ENCODE results near the gene TMOD2. TPM values are rescaled to one million over a fixed set of nuclear protein-coding genes. Genes with fewer than 3 reads are reported as not detected.

The TMOD2 gene
- total RNA-seq, 1 experiment from 2014 or later, result 4.3 TPM

DNA sequence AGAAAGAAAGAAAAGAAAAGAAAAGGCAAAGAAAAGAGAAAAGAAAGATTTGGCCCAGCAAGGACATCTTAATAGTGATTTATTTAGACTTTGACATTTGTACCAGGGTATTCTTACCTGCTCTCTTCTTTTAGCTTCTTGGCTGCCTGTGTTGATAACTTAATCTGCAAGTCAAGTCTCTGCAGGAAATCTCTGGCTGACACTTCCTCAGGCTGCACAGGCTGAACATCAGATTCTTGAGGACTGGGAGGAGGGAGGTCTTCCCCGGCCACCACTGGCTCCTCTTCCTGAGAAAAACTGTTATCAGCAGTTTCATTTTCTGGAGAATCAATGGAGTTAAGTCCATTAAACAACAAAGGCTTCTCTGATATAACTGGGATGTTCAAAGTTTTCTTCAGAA lies 26.7 kb upstream of the TMOD2 start:
- Histone ChIP-seq H3K4me3 (no peak overlapping the region), H3K36me3 (no peaks in the 10 kb centered on the region), H3K27ac (no peak overlapping the region), H3K4me1 (replicated peaks) (peaks cover 22% of the 10 kb centered on the region), H3K9me3 (replicated peaks) (no peaks in the 10 kb centered on the region), H3K27me3 (replicated peaks) (no peaks in the 10 kb centered on the region)
- no peak for DNase-seq (ENCODE audit: low read depth in 1 of 2, low spot score in 2 of 2)

DNA sequence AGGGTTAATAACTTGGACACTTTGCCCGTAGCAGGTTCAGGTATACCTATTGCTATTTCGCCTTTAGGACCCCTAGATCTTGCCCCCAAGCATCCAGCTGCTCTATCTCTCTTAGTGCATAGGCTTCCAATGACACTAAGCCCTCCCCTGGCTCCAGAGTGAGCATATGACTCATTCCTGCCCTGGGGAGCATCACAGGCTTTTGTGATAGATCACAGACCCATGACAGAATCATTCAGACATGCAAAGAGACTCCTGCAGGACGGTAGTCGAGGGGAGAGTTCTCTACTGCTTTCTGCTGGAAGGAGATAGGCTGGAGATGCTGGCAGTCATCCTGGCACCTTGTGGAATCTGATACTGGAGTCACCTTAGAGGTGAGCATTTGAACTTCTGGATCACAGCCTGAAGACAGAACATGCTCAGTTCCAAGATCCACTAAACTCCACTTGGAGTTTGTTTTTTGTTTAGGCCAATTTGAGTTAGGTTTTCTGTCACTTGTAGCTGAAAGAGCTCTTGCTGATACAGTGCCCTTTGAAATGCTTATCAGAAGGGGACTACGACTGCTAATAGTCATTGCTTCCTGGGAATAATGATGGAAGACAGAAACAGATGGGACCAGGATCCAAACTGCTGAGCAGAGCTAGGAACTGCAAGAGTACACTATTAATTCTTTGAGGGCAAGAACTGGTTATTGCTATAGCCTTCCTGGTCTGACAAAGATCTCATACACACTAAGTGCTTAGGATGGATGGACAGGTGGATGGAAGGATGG lies 24.9 kb upstream of the TMOD2 start:
- Histone ChIP-seq H3K36me3 (no peaks in the 10 kb centered on the region), H3K9me3 (replicated peaks) (no peaks in the 10 kb centered on the region), H3K4me1 (replicated peaks) (peaks cover 23% of the 10 kb centered on the region), H3K4me3 (no peak overlapping the region), H3K27me3 (replicated peaks) (no peaks in the 10 kb centered on the region), H3K27ac (no peak overlapping the region)
- DNase-seq (ENCODE audit: low read depth in 1 of 2, low spot score in 2 of 2), result peak; percentile 67 to 81

DNA sequence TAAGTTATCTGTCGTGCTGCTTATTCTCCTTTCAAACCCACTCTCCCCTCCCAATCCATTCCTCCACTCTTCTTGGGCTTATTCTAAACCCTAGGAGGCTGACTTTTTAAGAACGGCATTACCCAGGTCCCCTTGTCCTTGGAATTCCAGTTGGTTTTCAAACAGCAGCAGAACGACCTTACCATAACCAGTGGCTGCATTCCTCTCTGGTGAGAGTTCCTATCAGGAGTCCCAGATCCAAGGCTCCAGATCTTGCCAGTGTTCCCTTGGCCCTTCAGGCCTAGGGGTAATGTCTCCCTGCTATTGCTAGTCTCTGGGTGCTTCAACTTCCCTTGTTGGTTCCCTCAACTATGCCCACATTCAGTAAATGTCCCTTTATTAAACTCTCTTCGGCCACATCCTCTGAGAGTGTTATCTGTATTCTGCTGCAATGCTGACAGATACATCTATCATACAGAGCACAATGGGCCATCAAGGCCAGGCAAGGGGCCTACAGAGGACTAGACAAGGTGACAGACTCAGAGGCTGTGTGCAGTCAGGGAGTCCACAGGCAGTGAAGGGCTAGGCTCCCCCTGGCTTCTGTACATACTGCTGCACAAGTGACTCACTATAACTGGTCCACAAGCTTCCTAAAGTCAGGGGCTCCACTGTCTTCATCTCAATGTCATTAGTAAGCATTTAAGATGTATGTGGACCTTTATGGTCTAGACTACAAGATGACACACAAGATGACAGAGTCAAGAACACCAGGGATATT lies 24.1 kb upstream of the TMOD2 start:
- H3K4me1 ChIP-seq (replicated peaks), result peaks cover 28% of the 10 kb centered on the region
- no peaks in the 10 kb centered on the region for H3K9me3 ChIP-seq (replicated peaks)
- H3K4me3 ChIP-seq, result no peak overlapping the region
- DNase-seq (ENCODE audit: low read depth in 1 of 2, low spot score in 2 of 2), result no peak
- no peaks in the 10 kb centered on the region for H3K27me3 ChIP-seq (replicated peaks)
- no peaks in the 10 kb centered on the region for H3K36me3 ChIP-seq
- no peak overlapping the region; the same call in 1 of the 2 replicates for H3K27ac ChIP-seq

DNA sequence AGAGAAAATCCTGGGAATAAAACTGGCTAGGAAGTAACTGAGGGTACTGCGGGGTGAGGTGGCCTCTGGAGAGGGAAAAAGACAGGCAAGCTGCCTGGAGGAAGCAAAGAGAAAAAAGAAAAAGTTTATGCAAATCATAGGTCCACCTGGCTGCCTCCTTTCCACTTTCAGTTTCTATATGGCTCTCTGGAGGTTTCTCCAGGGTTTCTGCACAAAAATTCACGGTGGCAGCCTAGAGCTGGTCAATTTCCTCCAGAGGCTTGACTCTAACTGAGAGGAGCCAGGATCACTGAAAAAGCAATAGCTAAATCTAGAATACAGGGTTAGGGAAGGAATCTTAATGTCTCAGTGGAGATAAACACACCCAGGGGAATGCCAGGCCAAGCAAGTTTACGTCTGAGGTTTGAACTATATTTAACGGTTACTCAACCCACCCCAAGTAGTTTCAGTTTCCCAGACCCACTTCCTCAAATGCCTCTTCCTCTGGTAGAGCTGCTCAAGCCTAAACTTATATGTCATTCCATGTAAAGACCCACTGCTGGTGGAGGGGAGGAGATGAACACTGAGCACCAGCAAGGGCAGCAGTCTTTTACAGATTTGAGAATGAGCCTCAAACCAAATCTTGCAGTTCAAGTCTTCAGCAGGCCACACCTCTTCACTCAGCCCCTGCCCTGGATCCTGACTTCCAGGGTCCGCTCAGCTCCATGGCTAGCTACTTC lies 19.7 kb upstream of the TMOD2 start:
- no peaks in the 10 kb centered on the region for H3K36me3 ChIP-seq
- DNase-seq (ENCODE audit: low read depth in 1 of 2, low spot score in 2 of 2), result peak in 1 of 2 experiments; percentile 66
- 0 out of 2 replicates have a peak, but pooled peaks cover 3% of the 10 kb centered on the region for H3K27me3 ChIP-seq (replicated peaks)
- no peaks in the 10 kb centered on the region for H3K9me3 ChIP-seq (replicated peaks)
- H3K4me3 ChIP-seq, result peak overlapping the region; percentile 17
- peaks cover 23% of the 10 kb centered on the region for H3K4me1 ChIP-seq (replicated peaks)
- peak overlapping the region; percentile 56 for H3K27ac ChIP-seq

- Histone ChIP-seq H3K27ac (no peak overlapping the region), H3K4me1 (replicated peaks) (peaks cover 21% of the 10 kb centered on the region), H3K36me3 (peaks cover 4% of the 10 kb centered on the region; the same call in 1 of the 2 replicates), H3K4me3 (no peak overlapping the region), H3K27me3 (replicated peaks) (0 out of 2 replicates have a peak, but pooled peaks cover 3% of the 10 kb centered on the region), H3K9me3 (replicated peaks) (no peaks in the 10 kb centered on the region)
- no peak for DNase-seq (ENCODE audit: low read depth in 1 of 2, low spot score in 2 of 2)
These were observed 18.8 kb upstream of the TMOD2 start for GRCh38 chr15:51732646-51733045.

DNA sequence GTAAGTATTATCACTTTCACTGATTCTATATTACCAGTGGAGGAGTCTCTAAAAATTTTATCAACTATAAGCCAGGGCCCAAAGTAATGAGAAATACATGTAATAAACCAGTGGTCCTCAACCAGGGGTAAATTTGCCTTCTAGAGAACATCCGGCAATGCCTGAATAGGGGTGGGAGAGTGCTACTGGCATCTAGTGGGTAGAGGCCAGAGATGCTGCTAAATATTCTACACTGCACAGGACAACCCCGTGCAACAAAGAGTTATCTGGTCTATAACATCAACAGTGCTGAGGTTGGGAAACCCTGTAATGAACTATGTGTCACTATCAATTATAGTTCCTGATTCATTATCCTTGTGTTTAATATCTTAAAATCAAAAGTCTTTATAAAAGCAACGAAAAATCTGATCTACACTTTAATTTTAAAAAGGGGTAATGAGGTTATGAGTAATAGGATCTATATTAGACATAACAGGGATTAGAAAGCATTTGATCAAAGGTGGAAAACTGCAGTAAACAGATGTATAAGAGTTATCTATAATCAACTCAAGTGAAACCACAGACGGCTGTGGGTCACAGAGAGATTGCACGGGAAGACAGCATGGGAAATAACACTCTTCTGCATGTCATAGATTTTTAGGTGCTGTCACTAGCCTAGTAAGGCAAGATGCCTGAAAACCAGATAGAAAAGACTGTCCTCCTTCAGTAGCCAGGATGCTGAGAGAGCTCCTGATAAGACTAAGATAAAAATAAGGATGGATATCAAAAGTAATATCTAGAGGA lies 16.0 kb upstream of the TMOD2 start:
- H3K4me3 ChIP-seq, result no peak overlapping the region
- DNase-seq (ENCODE audit: low read depth in 1 of 2, low spot score in 2 of 2), result no peak
- peaks cover 4% of the 10 kb centered on the region; the same call in 1 of the 2 replicates for H3K36me3 ChIP-seq
- H3K4me1 ChIP-seq (replicated peaks), result peaks cover 25% of the 10 kb centered on the region
- H3K27ac ChIP-seq, result no peak overlapping the region
- 0 out of 2 replicates have a peak, but pooled peaks cover 3% of the 10 kb centered on the region for H3K27me3 ChIP-seq (replicated peaks)
- no peaks in the 10 kb centered on the region for H3K9me3 ChIP-seq (replicated peaks)

DNA sequence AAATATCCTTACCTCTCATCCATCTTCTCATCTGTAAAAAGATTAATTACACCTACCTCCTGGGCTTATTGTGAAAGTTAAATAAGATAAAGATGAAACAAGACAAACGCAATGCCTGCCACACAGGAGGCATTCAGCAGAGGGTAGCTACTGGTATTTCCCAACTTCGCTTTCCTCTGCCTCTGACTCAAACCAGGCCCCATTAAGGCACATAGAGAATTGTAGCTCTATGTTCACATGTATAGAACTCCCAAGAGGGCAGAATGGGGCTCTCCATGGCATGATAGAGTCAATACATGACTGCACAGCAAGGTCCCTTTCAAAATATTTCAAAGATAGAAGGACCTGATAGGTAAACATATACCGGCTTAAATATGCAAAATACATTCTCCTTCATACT lies 15.3 kb upstream of the TMOD2 start:
- no peak overlapping the region for H3K4me3 ChIP-seq
- DNase-seq (ENCODE audit: low read depth in 1 of 2, low spot score in 2 of 2), result no peak

DNA sequence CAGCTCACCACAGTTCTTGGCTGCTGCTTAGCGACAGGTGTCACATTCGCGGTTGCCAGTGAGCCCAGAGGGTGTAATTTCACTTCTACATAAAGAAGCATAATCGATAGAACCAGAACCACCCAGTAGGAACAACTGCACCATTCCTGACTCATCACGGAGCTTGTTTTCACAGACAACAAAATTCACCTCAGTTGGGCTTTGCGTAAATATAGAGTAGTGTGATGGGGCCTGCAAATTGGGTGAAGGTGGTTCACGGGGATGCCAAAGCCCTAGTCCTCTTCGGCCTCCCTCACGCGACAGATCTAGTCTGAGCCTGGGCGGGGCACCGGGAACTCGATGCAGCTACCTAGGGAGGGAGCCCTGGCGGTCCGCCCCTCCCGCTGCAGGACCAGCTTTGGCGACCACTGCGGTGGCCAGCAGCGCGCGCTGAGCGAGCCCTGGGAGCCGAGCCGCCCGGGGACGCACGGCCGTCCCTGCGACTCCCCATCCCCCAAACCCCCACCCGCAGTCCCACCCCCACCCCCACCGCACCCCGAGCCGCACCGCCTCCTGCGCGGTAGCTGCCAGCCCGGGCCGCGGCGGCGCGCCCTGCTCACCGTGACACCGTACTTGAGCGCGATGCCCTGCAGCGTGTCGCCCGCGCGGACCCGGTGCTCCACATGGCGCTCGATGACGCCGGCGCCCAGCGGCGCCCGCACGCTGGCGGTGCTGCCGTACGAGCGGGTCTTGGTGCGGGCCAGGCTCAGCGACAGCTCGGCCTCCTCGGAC lies 14.5 kb upstream of the TMOD2 start:
- DNase-seq (ENCODE audit: low read depth in 1 of 2, low spot score in 2 of 2), result peak; percentile 15 to 52
- Histone ChIP-seq H3K36me3 (peaks cover 4% of the 10 kb centered on the region; the same call in 1 of the 2 replicates), H3K27me3 (replicated peaks) (0 out of 2 replicates have a peak, but pooled peaks cover 3% of the 10 kb centered on the region), H3K9me3 (replicated peaks) (no peaks in the 10 kb centered on the region), H3K27ac (no peak overlapping the region), H3K4me3 (peak overlapping the region; percentile 83), H3K4me1 (replicated peaks) (peaks cover 16% of the 10 kb centered on the region)

More for the DNA sequence above, 15.3 kb upstream of the TMOD2 start:
- H3K9me3 ChIP-seq (replicated peaks), result no peaks in the 10 kb centered on the region
- H3K27ac ChIP-seq, result no peak overlapping the region
- H3K27me3 ChIP-seq (replicated peaks), result 0 out of 2 replicates have a peak, but pooled peaks cover 3% of the 10 kb centered on the region
- peaks cover 4% of the 10 kb centered on the region; the same call in 1 of the 2 replicates for H3K36me3 ChIP-seq
- H3K4me1 ChIP-seq (replicated peaks), result peaks cover 25% of the 10 kb centered on the region

DNA sequence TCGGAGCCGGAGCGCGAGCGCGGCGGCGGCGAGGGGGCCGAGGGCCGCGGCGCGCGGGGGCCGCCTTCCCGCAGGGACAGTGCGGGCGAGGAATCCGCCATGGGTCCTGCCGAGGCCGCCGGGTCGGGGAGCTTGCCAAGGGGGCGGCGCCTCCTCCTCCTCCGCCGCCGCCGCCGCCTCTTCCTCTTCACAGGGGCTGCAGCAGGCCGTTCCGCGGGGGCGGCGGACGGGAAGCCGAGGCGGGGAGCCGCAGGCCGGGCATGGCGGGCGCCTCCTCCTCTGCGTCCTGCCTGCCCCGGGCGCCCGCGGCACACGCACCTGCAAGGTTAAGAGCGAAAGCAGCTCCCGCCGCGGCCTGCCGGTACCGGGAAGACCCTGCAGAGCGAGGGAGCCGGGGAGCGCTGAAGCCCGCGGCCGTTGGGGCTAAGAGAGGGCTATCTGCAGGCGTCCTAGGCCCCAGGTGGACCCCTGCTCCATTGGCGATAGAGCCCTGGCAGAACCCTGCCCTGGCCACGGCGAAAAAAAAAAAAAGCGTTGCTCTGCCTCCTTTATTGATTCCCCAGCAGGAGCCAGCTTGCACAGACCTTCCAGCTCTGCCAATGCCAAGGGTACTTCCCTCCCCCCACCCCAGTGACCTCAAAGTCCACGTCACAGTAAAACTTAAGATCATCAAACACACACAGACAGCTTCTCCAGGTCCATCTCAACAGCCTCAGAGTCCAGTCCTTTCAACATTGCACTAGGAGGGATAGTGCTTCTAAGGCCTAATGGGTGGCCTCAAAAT lies 13.7 kb upstream of the TMOD2 start, which contains the start of gene LYSMD2:
Gene LYSMD2, minus strand, starts transcription at position 134 of the 784 bp plus-strand sequence. Its CDS starts 33 bp downstream, at position 101.
- peak; percentile 49 to 59 for DNase-seq (ENCODE audit: low read depth in 1 of 2, low spot score in 2 of 2)
- no peaks in the 10 kb centered on the region for H3K9me3 ChIP-seq (replicated peaks)

DNA sequence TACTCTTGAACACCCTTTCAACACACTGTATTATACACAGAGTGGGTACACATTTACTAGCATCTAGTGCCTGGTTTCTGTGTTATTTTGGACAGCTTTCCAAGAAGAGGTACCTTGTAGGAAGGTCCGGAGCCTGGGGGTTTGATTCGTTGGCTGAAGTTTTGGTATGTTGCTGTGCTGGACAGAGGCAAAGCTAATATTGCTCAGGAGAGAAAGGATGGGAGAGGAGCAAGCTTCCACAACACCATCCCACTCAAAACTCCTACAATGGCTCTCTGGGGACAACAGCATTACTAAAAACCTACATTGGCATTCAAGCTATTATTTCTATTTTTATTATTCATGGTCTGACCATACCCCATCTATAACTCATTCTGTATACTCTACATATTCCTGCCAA lies 12.8 kb upstream of the TMOD2 start:
- Histone ChIP-seq H3K27me3 (replicated peaks) (0 out of 2 replicates have a peak, but pooled peaks cover 3% of the 10 kb centered on the region), H3K4me1 (replicated peaks) (peaks cover 14% of the 10 kb centered on the region), H3K27ac (no peak overlapping the region), H3K9me3 (replicated peaks) (no peaks in the 10 kb centered on the region), H3K36me3 (peaks cover 4% of the 10 kb centered on the region; the same call in 1 of the 2 replicates), H3K4me3 (no peak overlapping the region)
- no peak for DNase-seq (ENCODE audit: low read depth in 1 of 2, low spot score in 2 of 2)

More for the DNA sequence above, 13.7 kb upstream of the TMOD2 start, which contains the start of gene LYSMD2:
- Histone ChIP-seq H3K4me1 (replicated peaks) (peaks cover 14% of the 10 kb centered on the region), H3K4me3 (peak within 1 kb of the TSS; percentile 83), H3K27me3 (replicated peaks) (0 out of 2 replicates have a peak, but pooled peaks cover 3% of the 10 kb centered on the region), H3K27ac (no peak within 1 kb of the TSS), H3K36me3 (peaks cover 4% of the 10 kb centered on the region; the same call in 1 of the 2 replicates)

GRCh38 chr15:51739061-51739712 lies 12.2 kb upstream of the TMOD2 start:
- DNase-seq (ENCODE audit: low read depth in 1 of 2, low spot score in 2 of 2), result no peak
- H3K36me3 ChIP-seq, result peaks cover 4% of the 10 kb centered on the region; the same call in 1 of the 2 replicates
- H3K4me1 ChIP-seq (replicated peaks), result peaks cover 14% of the 10 kb centered on the region
- H3K9me3 ChIP-seq (replicated peaks), result no peaks in the 10 kb centered on the region
- H3K4me3 ChIP-seq, result no peak overlapping the region
- 0 out of 2 replicates have a peak, but pooled peaks cover 3% of the 10 kb centered on the region for H3K27me3 ChIP-seq (replicated peaks)
- H3K27ac ChIP-seq, result no peak overlapping the region
